HG02840 (cell line): ENCODE results near the gene BCAT1.
"Not testable (repeated sequence)": the region's sequence is repeated elsewhere in the genome, so short reads cannot be mapped to it uniquely, and the experiment has no call there.

ENCODE experiments used
- ATAC-seq: cut with Tn5 transposase; IDR thresholded peaks from one replicate; pipeline ENCODE4 v1.9.1; 2021; ENCODE audit warnings: mild to moderate bottlenecking, moderate library complexity, moderate number of reproducible peaks; ENCODE audit not compliant: unreplicated experiment, low FRiP score

Gene BCAT1

GRCh38 chr12:24902511-24903328, 46.2 kb downstream of the BCAT1 start:
- no peak for ATAC-seq

GRCh38 chr12:24901576-24902461, 47.1 kb downstream of the BCAT1 start:
- ATAC-seq, result no peak

GRCh38 chr12:24900196-24900595, 48.7 kb downstream of the BCAT1 start:
- no peak for ATAC-seq

GRCh38 chr12:24899503-24900075, 49.3 kb downstream of the BCAT1 start:
- ATAC-seq, result no peak

- no peak for ATAC-seq
Measured at GRCh38 chr12:24898606-24899005, 50.3 kb downstream of the BCAT1 start.

GRCh38 chr12:24898185-24898584, 50.7 kb downstream of the BCAT1 start:
- ATAC-seq, result no peak

- no peak for ATAC-seq
Measured at GRCh38 chr12:24896171-24896570, 52.7 kb downstream of the BCAT1 start.

- ATAC-seq, result no peak
Measured at GRCh38 chr12:24895612-24896011, 53.3 kb downstream of the BCAT1 start.

- no peak for ATAC-seq
Measured at GRCh38 chr12:24894879-24895278, 54.0 kb downstream of the BCAT1 start.

- ATAC-seq, result no peak
Measured at GRCh38 chr12:24890048-24890803, 58.7 kb downstream of the BCAT1 start.

- no peak for ATAC-seq
Measured at GRCh38 chr12:24889411-24889810, 59.5 kb downstream of the BCAT1 start.

GRCh38 chr12:24888813-24889212, 60.1 kb downstream of the BCAT1 start:
- ATAC-seq, result no peak

GRCh38 chr12:24884911-24885310, 64.0 kb downstream of the BCAT1 start:
- ATAC-seq, result no peak

GRCh38 chr12:24881724-24882371, 67.1 kb downstream of the BCAT1 start:
- no peak for ATAC-seq

- ATAC-seq, result no peak
Measured at GRCh38 chr12:24881227-24881626, 67.7 kb downstream of the BCAT1 start.

- ATAC-seq, result no peak
Measured at GRCh38 chr12:24880732-24881131, 68.2 kb downstream of the BCAT1 start.

GRCh38 chr12:24879644-24880043, 69.3 kb downstream of the BCAT1 start:
- no peak for ATAC-seq

- no peak for ATAC-seq
Measured at GRCh38 chr12:24875014-24875413, 73.9 kb downstream of the BCAT1 start.

- ATAC-seq, result no peak
Measured at GRCh38 chr12:24872211-24872610, 76.7 kb downstream of the BCAT1 start.

GRCh38 chr12:24866139-24866538, 82.8 kb downstream of the BCAT1 start:
- ATAC-seq, result not testable (repeated sequence)
